ENCODE data around the gene KRTAP12-4.

- no peak for TF ChIP-seq POLR2A (IDR thresholded peaks at IDR 0.05)
- TF ChIP-seq CTCF (IDR thresholded peaks at IDR 0.05) = no peak
- TF ChIP-seq POLR2AphosphoS5 (IDR thresholded peaks at IDR 0.05) = no peak
These were observed 40.3 kb upstream of the KRTAP12-4 start for GRCh38 chr21:44694776-44695175.
